HEK293 (cell line): ENCODE measurements around the gene ROS1.
A peak's percentile ranks its signal among the peaks of the same experiment; 100 is the strongest.

Experiments used
- CTCF ChIA-PET: fragments of 350-600 bp; formaldehyde crosslinking; extraction: SDS; loops from one replicate; lab custom pipeline; 2021; ENCODE audit warnings: antibody characterized with exemption; lab: Yijun Ruan, JAX
- POLR2A ChIA-PET: fragments of 300-600 bp; formaldehyde crosslinking; extraction: SDS; loops from one replicate; lab custom pipeline; 2020; ENCODE audit warnings: antibody characterized with exemption, inconsistent platforms; lab: Yijun Ruan, JAX
- H3K27ac ChIP-seq: fragments of 200-500 bp; sonication (Bioruptor generic); 2 replicates; pipeline ENCODE4 v1.5.1; 2014; ENCODE audit warnings: low read depth, low read length, control low read depth, inconsistent platforms; ENCODE audit errors: extremely low read depth
- H3K36me3 ChIP-seq, 2 experiments: fragments of 200-500 bp in 1 of 2; sonication (Bioruptor generic) in 1 of 2; 1 replicate in 1 of 2; 2 replicates in 1 of 2; pipeline ENCODE4 v1.5.1; 2014 to 2017; ENCODE audit warnings: inconsistent platforms in 2 of 2, low read length in 2 of 2; ENCODE audit not compliant: control insufficient read depth in 2 of 2, insufficient read depth in 1 of 2
- H3K4me1 ChIP-seq: fragments of 200-500 bp; sonication (Bioruptor generic); 2 replicates; pipeline ENCODE4 v1.5.1; 2014; ENCODE audit warnings: mild to moderate bottlenecking, low read length, inconsistent platforms; ENCODE audit not compliant: control insufficient read depth, insufficient read depth
- H3K4me3 ChIP-seq: 2 replicates; pipeline ENCODE4 v1.5.1; 2011; ENCODE audit warnings: low read depth, mild to moderate bottlenecking, control low read depth, low read length, moderate library complexity
- H3K9me3 ChIP-seq: fragments of 200-500 bp; sonication (Bioruptor generic); 2 replicates; pipeline ENCODE4 v1.5.1; 2014; ENCODE audit warnings: low read depth, low read length, inconsistent platforms; ENCODE audit not compliant: control insufficient read depth, insufficient read depth
- FEZF1 ChIP-seq: fragments of 450-650 bp; formaldehyde crosslinking; IDR thresholded peaks from 2 replicates; pipeline ENCODE4 v1.5.1; 2016; ENCODE audit warnings: missing biosample characterization, missing genetic modification characterization
- GFI1B ChIP-seq: fragments of 450-650 bp; formaldehyde crosslinking; IDR thresholded peaks from 2 replicates; pipeline ENCODE4 v1.5.1; 2016; ENCODE audit warnings: missing biosample characterization, missing genetic modification characterization
- GLI2 ChIP-seq: fragments of 450-650 bp; formaldehyde crosslinking; IDR thresholded peaks from 2 replicates; pipeline ENCODE4; 2017; ENCODE audit warnings: missing biosample characterization, missing genetic modification characterization, low read depth, borderline replicate concordance
- OVOL3 ChIP-seq: fragments of 450-650 bp; formaldehyde crosslinking; IDR thresholded peaks from 2 replicates; pipeline ENCODE4 v1.5.1; 2016; ENCODE audit warnings: missing biosample characterization, missing genetic modification characterization
- REPIN1 ChIP-seq: fragments of 450-650 bp; formaldehyde crosslinking; IDR thresholded peaks from 2 replicates; pipeline ENCODE4 v1.5.1; 2017; ENCODE audit warnings: missing biosample characterization, missing genetic modification characterization, low read depth
- SALL2 ChIP-seq: fragments of 450-650 bp; formaldehyde crosslinking; IDR thresholded peaks from 2 replicates; pipeline ENCODE4 v1.5.0; 2017; ENCODE audit warnings: missing biosample characterization, mild to moderate bottlenecking, missing genetic modification characterization, borderline replicate concordance
- ZBTB11 ChIP-seq: fragments of 450-650 bp; formaldehyde crosslinking; conservative IDR thresholded peaks from 2 replicates; pipeline ENCODE4 v1.5.1; 2016; ENCODE audit warnings: low read depth, missing biosample characterization, missing genetic modification characterization
- ZFHX2 ChIP-seq: fragments of 450-650 bp; formaldehyde crosslinking; conservative IDR thresholded peaks from 2 replicates; pipeline ENCODE4 v1.5.1; 2016; ENCODE audit warnings: missing biosample characterization, missing genetic modification characterization
- ZNF157 ChIP-seq: fragments of 450-650 bp; formaldehyde crosslinking; IDR thresholded peaks from 2 replicates; pipeline ENCODE4 v1.5.1; 2016; ENCODE audit warnings: missing biosample characterization, missing genetic modification characterization
- ZNF184 ChIP-seq: fragments of 450-650 bp; IDR thresholded peaks from 2 replicates; pipeline ENCODE4 v1.5.1; 2018; ENCODE audit warnings: missing biosample characterization, mild to moderate bottlenecking, missing genetic modification characterization
- ZNF280D ChIP-seq: fragments of 450-650 bp; formaldehyde crosslinking; IDR thresholded peaks from 2 replicates; pipeline ENCODE4 v1.5.1; 2016; ENCODE audit warnings: missing biosample characterization, missing genetic modification characterization
- ZNF350 ChIP-seq: fragments of 450-650 bp; formaldehyde crosslinking; IDR thresholded peaks from 2 replicates; pipeline ENCODE4 v1.5.0; 2017; ENCODE audit warnings: missing biosample characterization, mild to moderate bottlenecking, missing genetic modification characterization
- ZNF366 ChIP-seq: fragments of 450-650 bp; formaldehyde crosslinking; conservative IDR thresholded peaks from 2 replicates; pipeline ENCODE4 v1.5.1; 2016; ENCODE audit warnings: missing biosample characterization, missing genetic modification characterization
- ZNF558 ChIP-seq: fragments of 450-650 bp; formaldehyde crosslinking; IDR thresholded peaks from 2 replicates; pipeline ENCODE4 v1.5.1; 2016; ENCODE audit warnings: missing biosample characterization, missing genetic modification characterization
- ZNF585B ChIP-seq: fragments of 450-650 bp; formaldehyde crosslinking; IDR thresholded peaks from 2 replicates; pipeline ENCODE4 v1.5.1; 2016; ENCODE audit warnings: missing biosample characterization, missing genetic modification characterization
- ZNF596 ChIP-seq: fragments of 450-650 bp; IDR thresholded peaks from 2 replicates; pipeline ENCODE4 v1.5.0; 2018; ENCODE audit warnings: missing biosample characterization, mild to moderate bottlenecking, missing genetic modification characterization, moderate library complexity
- ZNF677 ChIP-seq: fragments of 450-650 bp; IDR thresholded peaks from 2 replicates; pipeline ENCODE4 v1.5.0; 2018; ENCODE audit warnings: missing biosample characterization, mild to moderate bottlenecking, missing genetic modification characterization, moderate library complexity
- ZNF76 ChIP-seq: fragments of 450-650 bp; formaldehyde crosslinking; IDR thresholded peaks from 2 replicates; pipeline ENCODE4; 2016; ENCODE audit warnings: low read depth, missing biosample characterization, missing genetic modification characterization, borderline replicate concordance
- TF ChIP-seq, protein P1 (sequence below): fragments of 450-650 bp; formaldehyde crosslinking; IDR thresholded peaks from 2 replicates; pipeline ENCODE4 v1.5.1; 2016; ENCODE audit warnings: missing biosample characterization, missing genetic modification characterization
- TF ChIP-seq, protein P2 (sequence below): fragments of 450-650 bp; IDR thresholded peaks from 2 replicates; pipeline ENCODE4 v1.5.1; 2018; ENCODE audit warnings: missing biosample characterization, mild to moderate bottlenecking, missing genetic modification characterization
- TF ChIP-seq, protein P3 (sequence below): fragments of 450-650 bp; formaldehyde crosslinking; IDR thresholded peaks from 2 replicates; pipeline ENCODE4 v1.5.1; 2016; ENCODE audit warnings: missing biosample characterization, missing genetic modification characterization

ROS1 gene

GRCh38 chr6:117338567-117338966, 87.2 kb downstream of the ROS1 start:
- ChIA-PET CTCF (interaction anchor here (0.5 to 1.7 kb wide), 6 partner anchors 20 to 801 kb away, joined by 3 to 5 read pairs (median 4); no protein-coding TSS in a partner anchor), POLR2A (no interaction called here)
- TF ChIP-seq ZNF558, result no peak
- no peak for TF ChIP-seq ZNF76 (tag by site-specific recombination)
- TF ChIP-seq ZNF280D (tag by site-specific recombination), result no peak
- no peak for TF ChIP-seq ZNF184 (tag by site-specific recombination)
- TF ChIP-seq FEZF1 (tag by site-specific recombination), result no peak
- 0 out of 2 replicates have a peak, but pooled peaks have one; percentile 26 for TF ChIP-seq ZFHX2 (tag by site-specific recombination)
- TF ChIP-seq, protein P1, sequence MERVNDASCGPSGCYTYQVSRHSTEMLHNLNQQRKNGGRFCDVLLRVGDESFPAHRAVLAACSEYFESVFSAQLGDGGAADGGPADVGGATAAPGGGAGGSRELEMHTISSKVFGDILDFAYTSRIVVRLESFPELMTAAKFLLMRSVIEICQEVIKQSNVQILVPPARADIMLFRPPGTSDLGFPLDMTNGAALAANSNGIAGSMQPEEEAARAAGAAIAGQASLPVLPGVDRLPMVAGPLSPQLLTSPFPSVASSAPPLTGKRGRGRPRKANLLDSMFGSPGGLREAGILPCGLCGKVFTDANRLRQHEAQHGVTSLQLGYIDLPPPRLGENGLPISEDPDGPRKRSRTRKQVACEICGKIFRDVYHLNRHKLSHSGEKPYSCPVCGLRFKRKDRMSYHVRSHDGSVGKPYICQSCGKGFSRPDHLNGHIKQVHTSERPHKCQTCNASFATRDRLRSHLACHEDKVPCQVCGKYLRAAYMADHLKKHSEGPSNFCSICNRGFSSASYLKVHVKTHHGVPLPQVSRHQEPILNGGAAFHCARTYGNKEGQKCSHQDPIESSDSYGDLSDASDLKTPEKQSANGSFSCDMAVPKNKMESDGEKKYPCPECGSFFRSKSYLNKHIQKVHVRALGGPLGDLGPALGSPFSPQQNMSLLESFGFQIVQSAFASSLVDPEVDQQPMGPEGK (tag by site-specific recombination), result no peak
- no peaks in the 10 kb centered on the region for H3K36me3 ChIP-seq
- no peak overlapping the region for H3K27ac ChIP-seq
- no peaks in the 10 kb centered on the region for H3K9me3 ChIP-seq
- no peaks in the 10 kb centered on the region for H3K4me1 ChIP-seq
- H3K4me3 ChIP-seq, result no peak overlapping the region

DNA sequence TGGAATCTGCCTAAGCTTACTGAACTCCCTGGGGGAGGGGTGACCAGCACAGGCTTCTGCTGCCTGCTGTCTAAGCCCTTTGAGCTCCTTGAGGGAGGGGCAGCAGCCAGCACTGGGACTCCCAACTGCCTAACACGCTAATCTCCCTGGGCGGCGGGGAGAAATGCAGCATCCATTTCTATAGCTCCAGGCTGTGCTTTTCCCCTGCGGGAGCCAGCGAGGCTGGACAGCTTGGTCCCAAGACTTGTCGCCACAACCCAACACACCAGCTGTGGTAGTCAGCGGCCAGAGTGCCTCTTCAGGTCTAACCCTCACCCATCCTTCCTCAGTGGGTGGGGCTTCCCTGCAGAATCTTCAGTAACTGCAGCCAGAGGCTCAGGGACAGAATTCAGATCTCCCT, 95.8 kb downstream of the ROS1 start:
- Histone ChIP-seq H3K27ac (no peak overlapping the region), H3K4me3 (no peak overlapping the region), H3K9me3 (no peaks in the 10 kb centered on the region), H3K4me1 (no peaks in the 10 kb centered on the region), H3K36me3 (no peaks in the 10 kb centered on the region)
- ChIA-PET CTCF (no interaction called here), POLR2A (no interaction called here)
- TF ChIP-seq ZNF366 (no peak), SALL2 (tag by site-specific recombination) (no peak), ZNF677 (tag by site-specific recombination) (no peak), OVOL3 (tag by site-specific recombination) (no peak), ZBTB11 (tag by site-specific recombination) (no peak), GLI2 (no peak), ZNF350 (no peak), REPIN1 (tag by site-specific recombination) (no peak), ZNF157 (no peak), GFI1B (no peak), ZNF596 (tag by site-specific recombination) (no peak), ZNF585B (tag by site-specific recombination) (no peak)
- TF ChIP-seq, protein P2, sequence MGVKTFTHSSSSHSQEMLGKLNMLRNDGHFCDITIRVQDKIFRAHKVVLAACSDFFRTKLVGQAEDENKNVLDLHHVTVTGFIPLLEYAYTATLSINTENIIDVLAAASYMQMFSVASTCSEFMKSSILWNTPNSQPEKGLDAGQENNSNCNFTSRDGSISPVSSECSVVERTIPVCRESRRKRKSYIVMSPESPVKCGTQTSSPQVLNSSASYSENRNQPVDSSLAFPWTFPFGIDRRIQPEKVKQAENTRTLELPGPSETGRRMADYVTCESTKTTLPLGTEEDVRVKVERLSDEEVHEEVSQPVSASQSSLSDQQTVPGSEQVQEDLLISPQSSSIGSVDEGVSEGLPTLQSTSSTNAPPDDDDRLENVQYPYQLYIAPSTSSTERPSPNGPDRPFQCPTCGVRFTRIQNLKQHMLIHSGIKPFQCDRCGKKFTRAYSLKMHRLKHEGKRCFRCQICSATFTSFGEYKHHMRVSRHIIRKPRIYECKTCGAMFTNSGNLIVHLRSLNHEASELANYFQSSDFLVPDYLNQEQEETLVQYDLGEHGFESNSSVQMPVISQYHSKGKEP (tag by site-specific recombination), result no peak
- TF ChIP-seq, protein P3, sequence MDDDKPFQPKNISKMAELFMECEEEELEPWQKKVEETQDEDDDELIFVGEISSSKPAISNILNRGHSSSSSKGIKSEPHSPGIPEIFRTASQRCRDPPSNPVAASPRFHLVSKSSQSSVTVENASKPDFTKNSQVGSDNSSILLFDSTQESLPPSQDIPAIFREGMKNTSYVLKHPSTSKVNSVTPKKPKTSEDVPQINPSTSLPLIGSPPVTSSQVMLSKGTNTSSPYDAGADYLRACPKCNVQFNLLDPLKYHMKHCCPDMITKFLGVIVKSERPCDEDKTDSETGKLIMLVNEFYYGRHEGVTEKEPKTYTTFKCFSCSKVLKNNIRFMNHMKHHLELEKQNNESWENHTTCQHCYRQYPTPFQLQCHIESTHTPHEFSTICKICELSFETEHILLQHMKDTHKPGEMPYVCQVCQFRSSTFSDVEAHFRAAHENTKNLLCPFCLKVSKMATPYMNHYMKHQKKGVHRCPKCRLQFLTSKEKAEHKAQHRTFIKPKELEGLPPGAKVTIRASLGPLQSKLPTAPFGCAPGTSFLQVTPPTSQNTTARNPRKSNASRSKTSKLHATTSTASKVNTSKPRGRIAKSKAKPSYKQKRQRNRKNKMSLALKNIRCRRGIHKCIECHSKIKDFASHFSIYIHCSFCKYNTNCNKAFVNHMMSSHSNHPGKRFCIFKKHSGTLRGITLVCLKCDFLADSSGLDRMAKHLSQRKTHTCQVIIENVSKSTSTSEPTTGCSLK (tag by site-specific recombination), result no peak
